Glomerular visceral epithelial cell (primary cell): ENCODE measurements around the gene THRB.

ENCODE experiments used
- DNase-seq: peaks from one replicate; pipeline ENCODE4 v3.0.0-alpha.2; 2016; ENCODE audit errors: extremely low spot score

THRB gene

GRCh38 chr3:24229468-24230221 lies 265.0 kb downstream of the THRB start:
- peak; percentile 45 for DNase-seq

GRCh38 chr3:24227635-24228034 lies 267.0 kb downstream of the THRB start:
- DNase-seq = no peak

- DNase-seq = no peak
Measured at GRCh38 chr3:24226397-24226796, 268.3 kb downstream of the THRB start.

GRCh38 chr3:24225385-24225950 lies 269.2 kb downstream of the THRB start:
- DNase-seq = no peak

GRCh38 chr3:24224666-24225384 lies 269.8 kb downstream of the THRB start:
- DNase-seq = no peak

- peak; percentile 11 for DNase-seq
Measured at GRCh38 chr3:24222165-24222805, 272.4 kb downstream of the THRB start.

GRCh38 chr3:24220859-24221657 lies 273.6 kb downstream of the THRB start:
- peak; percentile 88 for DNase-seq

- DNase-seq = no peak
Measured at GRCh38 chr3:24215502-24215901, 279.1 kb downstream of the THRB start.

- no peak for DNase-seq
Measured at GRCh38 chr3:24211381-24211780, 283.3 kb downstream of the THRB start.

- DNase-seq = no peak
Measured at GRCh38 chr3:24202071-24202470, 292.6 kb downstream of the THRB start.

- no peak for DNase-seq
Measured at GRCh38 chr3:24201301-24201700, 293.3 kb downstream of the THRB start.

GRCh38 chr3:24199775-24200247 lies 294.8 kb downstream of the THRB start:
- DNase-seq = no peak

- DNase-seq = no peak
Measured at GRCh38 chr3:24199300-24199699, 295.4 kb downstream of the THRB start.

- DNase-seq = no peak
Measured at GRCh38 chr3:24198728-24199127, 295.9 kb downstream of the THRB start.

GRCh38 chr3:24197809-24198208 lies 296.8 kb downstream of the THRB start:
- DNase-seq = no peak

- peak; percentile 59 for DNase-seq
Measured at GRCh38 chr3:24196526-24196925, 298.1 kb downstream of the THRB start.

- DNase-seq = no peak
Measured at GRCh38 chr3:24195504-24196230, 299.0 kb downstream of the THRB start.

GRCh38 chr3:24192469-24193056 lies 302.1 kb downstream of the THRB start:
- no peak for DNase-seq

GRCh38 chr3:24191801-24192403 lies 302.7 kb downstream of the THRB start:
- DNase-seq = no peak

- DNase-seq = no peak
Measured at GRCh38 chr3:24190256-24190655, 304.4 kb downstream of the THRB start.
